Measurements from ENCODE around the gene CAPS2. TPM values are rescaled to one million over a fixed set of nuclear protein-coding genes. Genes with fewer than 3 reads are reported as not detected.
"Not testable (repeated sequence)": the region's sequence is repeated elsewhere in the genome, so short reads cannot be mapped to it uniquely, and the experiment has no call there.

The CAPS2 gene
- total RNA-seq, result 1 to 10 TPM; 7.7 to 8.7 TPM
- 1 to 10 TPM; 1.3 to 4.7 (median 1.9) TPM for polyA plus RNA-seq
- total RNA-seq, result 0.25 to 3.4 (median 2.3) reads per million in 6 experiments

GRCh38 chr12:75329918-75330826, at the start of gene CAPS2:
CAPS2 (minus strand) TSS chr12:75330324; CDS start chr12:75326498, 3,826 bp downstream.
- peaks cover 16 to 40% (median 33%) of the 10 kb centered on the region in 5 donors for H3K27me3 Mint-ChIP-seq
- POLR2A ChIA-PET, result no interaction called here
- peak within 1 kb of the TSS; percentile 78 to 90 (median 86) for H3K4me3 Mint-ChIP-seq
- peaks cover 7 to 22% (median 17%) of the 10 kb centered on the region in 4 donors for H3K4me1 Mint-ChIP-seq
- H3K9me3 Mint-ChIP-seq, result no peaks in the 10 kb centered on the region
- H3K27ac Mint-ChIP-seq, result peak within 1 kb of the TSS in 2 of 10 donors; percentile 11 to 26
- no peaks in the 10 kb centered on the region for H3K36me3 Mint-ChIP-seq
- ATAC-seq (peak; percentile 71), DNase-seq (peak; percentile 20 to 61 (median 42))

- Mint-ChIP-seq H3K9me3 (no peaks in the 10 kb centered on the region), H3K27ac (no peak overlapping the region), H3K4me1 (no peaks in the 10 kb centered on the region), H3K4me3 (no peak overlapping the region), H3K36me3 (peaks cover 0 to 10% (median 5%) of the 10 kb centered on the region in 3 donors), H3K27me3 (no peaks in the 10 kb centered on the region)
- POLR2A ChIA-PET, result no interaction called here
- no peak for DNase-seq
- ATAC-seq, result no peak
These were observed 48.2 kb upstream of the CAPS2 start for GRCh38 chr12:75378354-75378753.

GRCh38 chr12:75374971-75375370, 44.8 kb upstream of the CAPS2 start:
- Mint-ChIP-seq H3K36me3 (peaks cover 0 to 10% (median 5%) of the 10 kb centered on the region in 3 donors), H3K9me3 (no peaks in the 10 kb centered on the region), H3K4me1 (no peaks in the 10 kb centered on the region), H3K4me3 (no peak overlapping the region), H3K27ac (no peak overlapping the region), H3K27me3 (no peaks in the 10 kb centered on the region)
- POLR2A ChIA-PET, result no interaction called here
- DNase-seq, result no peak
- no peak for ATAC-seq

- Mint-ChIP-seq H3K4me3 (no peak overlapping the region), H3K9me3 (no peaks in the 10 kb centered on the region), H3K27me3 (no peaks in the 10 kb centered on the region), H3K4me1 (no peaks in the 10 kb centered on the region), H3K27ac (no peak overlapping the region), H3K36me3 (no peaks in the 10 kb centered on the region)
- POLR2A ChIA-PET, result interaction anchor here (0.8 kb wide), 1 partner anchor 144 kb away, joined by 3 read pairs; no protein-coding TSS in a partner anchor
- DNase-seq (no peak), ATAC-seq (no peak)
These were observed 36.5 kb upstream of the CAPS2 start for GRCh38 chr12:75366629-75367028.

- POLR2A ChIA-PET, result no interaction called here
- ATAC-seq (no peak), DNase-seq (no peak)
- H3K27me3 Mint-ChIP-seq, result no peaks in the 10 kb centered on the region
- peaks cover 0 to 12% (median 0%) of the 10 kb centered on the region in 9 donors for H3K9me3 Mint-ChIP-seq
- H3K27ac Mint-ChIP-seq, result no peak overlapping the region
- H3K36me3 Mint-ChIP-seq, result peaks cover 0 to 2% (median 0%) of the 10 kb centered on the region in 3 donors
- no peak overlapping the region for H3K4me3 Mint-ChIP-seq
- peaks cover 0 to 9% (median 2%) of the 10 kb centered on the region in 4 donors for H3K4me1 Mint-ChIP-seq
These were observed 34.8 kb upstream of the CAPS2 start for GRCh38 chr12:75364919-75365318.

- no peak for DNase-seq
- Mint-ChIP-seq H3K27me3 (no peaks in the 10 kb centered on the region), H3K9me3 (peaks cover 0 to 12% (median 0%) of the 10 kb centered on the region in 9 donors), H3K4me1 (peaks cover 0 to 9% (median 2%) of the 10 kb centered on the region in 4 donors), H3K36me3 (peaks cover 0 to 2% (median 0%) of the 10 kb centered on the region in 3 donors), H3K4me3 (no peak overlapping the region), H3K27ac (peak overlapping the region in 1 of 10 donors; percentile 8)
- POLR2A ChIA-PET, result no interaction called here
- no peak for ATAC-seq
These were observed 31.3 kb upstream of the CAPS2 start for GRCh38 chr12:75361408-75361807.

- Mint-ChIP-seq H3K9me3 (peaks cover 0 to 12% (median 0%) of the 10 kb centered on the region in 9 donors), H3K4me3 (no peak overlapping the region), H3K4me1 (peaks cover 0 to 9% (median 2%) of the 10 kb centered on the region in 4 donors), H3K27ac (peak overlapping the region in 2 of 10 donors; percentile 24 to 29), H3K36me3 (peaks cover 0 to 2% (median 0%) of the 10 kb centered on the region in 3 donors), H3K27me3 (no peaks in the 10 kb centered on the region)
- POLR2A ChIA-PET, result no interaction called here
- peak in 1 of 2 donors; percentile 57 for ATAC-seq
- no peak for DNase-seq
These were observed 30.8 kb upstream of the CAPS2 start for GRCh38 chr12:75360920-75361319.

GRCh38 chr12:75354011-75354410, 23.9 kb upstream of the CAPS2 start:
- Mint-ChIP-seq H3K9me3 (peaks cover 3 to 36% (median 22%) of the 10 kb centered on the region in 9 donors), H3K27me3 (peaks cover 0 to 2% (median 0%) of the 10 kb centered on the region in 5 donors), H3K27ac (no peak overlapping the region), H3K36me3 (peaks cover 0 to 30% (median 26%) of the 10 kb centered on the region in 3 donors), H3K4me3 (no peak overlapping the region), H3K4me1 (peaks cover 0 to 9% (median 3%) of the 10 kb centered on the region in 4 donors)
- POLR2A ChIA-PET, result no interaction called here
- DNase-seq, result no peak
- ATAC-seq, result no peak

GRCh38 chr12:75350413-75350812, 20.3 kb upstream of the CAPS2 start:
- POLR2A ChIA-PET, result no interaction called here
- peak in 1 of 10 donors; percentile 49 for DNase-seq
- Mint-ChIP-seq H3K36me3 (peaks cover 0 to 26% (median 26%) of the 10 kb centered on the region in 3 donors), H3K27ac (no peak overlapping the region), H3K27me3 (peaks cover 0 to 4% (median 1%) of the 10 kb centered on the region in 5 donors), H3K9me3 (peaks cover 3 to 36% (median 22%) of the 10 kb centered on the region in 9 donors), H3K4me3 (no peak overlapping the region), H3K4me1 (peaks cover 0 to 9% (median 3%) of the 10 kb centered on the region in 4 donors)
- ATAC-seq, result no peak

GRCh38 chr12:75349946-75350345, 19.8 kb upstream of the CAPS2 start:
- ATAC-seq (no peak), DNase-seq (no peak)
- POLR2A ChIA-PET, result no interaction called here
- peaks cover 0 to 9% (median 2%) of the 10 kb centered on the region in 4 donors for H3K4me1 Mint-ChIP-seq
- H3K27me3 Mint-ChIP-seq, result peaks cover 0 to 4% (median 1%) of the 10 kb centered on the region in 5 donors
- H3K9me3 Mint-ChIP-seq, result peaks cover 1 to 32% (median 19%) of the 10 kb centered on the region in 9 donors
- H3K27ac Mint-ChIP-seq, result no peak overlapping the region
- H3K4me3 Mint-ChIP-seq, result no peak overlapping the region
- peaks cover 0 to 24% (median 23%) of the 10 kb centered on the region in 3 donors for H3K36me3 Mint-ChIP-seq

GRCh38 chr12:75346215-75346614, 16.1 kb upstream of the CAPS2 start:
- H3K4me1 Mint-ChIP-seq, H3K27me3 Mint-ChIP-seq, POLR2A ChIA-PET, H3K4me3 Mint-ChIP-seq, H3K36me3 Mint-ChIP-seq, ATAC-seq, H3K27ac Mint-ChIP-seq, H3K9me3 Mint-ChIP-seq, DNase-seq: not testable (repeated sequence)

- H3K4me1 Mint-ChIP-seq, result peaks cover 0 to 2% (median under 1%) of the 10 kb centered on the region in 4 donors
- POLR2A ChIA-PET, result no interaction called here
These were observed 15.4 kb upstream of the CAPS2 start for GRCh38 chr12:75345531-75345930.

GRCh38 chr12:75341873-75342272, 11.7 kb upstream of the CAPS2 start:
- DNase-seq (no peak), ATAC-seq (no peak)
- Mint-ChIP-seq H3K4me1 (no peaks in the 10 kb centered on the region), H3K9me3 (no peaks in the 10 kb centered on the region), H3K4me3 (no peak overlapping the region), H3K27ac (no peak overlapping the region), H3K36me3 (no peaks in the 10 kb centered on the region), H3K27me3 (peaks cover 0 to 5% (median 0%) of the 10 kb centered on the region in 5 donors)
- POLR2A ChIA-PET, result no interaction called here

More at GRCh38 chr12:75345531-75345930, 15.4 kb upstream of the CAPS2 start:
- Mint-ChIP-seq H3K9me3 (no peaks in the 10 kb centered on the region), H3K27me3 (peaks cover 0 to 3% (median 0%) of the 10 kb centered on the region in 5 donors), H3K27ac (no peak overlapping the region), H3K4me3 (no peak overlapping the region), H3K36me3 (peaks cover 0 to 1% (median 0%) of the 10 kb centered on the region in 3 donors)
- ATAC-seq, result no peak
- DNase-seq, result no peak

Data from naive thymus-derived CD8-positive, alpha-beta T cell (primary cell).